Measurements from ENCODE around the gene PRAMEF9. TPM values are rescaled to one million over a fixed set of nuclear protein-coding genes. Genes with fewer than 3 reads are reported as not detected.
"Not testable (repeated sequence)": the region's sequence is repeated elsewhere in the genome, so short reads cannot be mapped to it uniquely, and the experiment has no call there.

PRAMEF9 gene
- not detected for total RNA-seq

GRCh38 chr1:13171548-13171947, at the start of gene PRAMEF9:
Gene PRAMEF9, plus strand, starts transcription at chr1:13171848. Its CDS starts 3,433 bp downstream, at chr1:13175281.
- CTCF ChIA-PET, POLR2A ChIA-PET: not testable (repeated sequence)

- CTCF ChIA-PET, POLR2A ChIA-PET: not testable (repeated sequence)
Observed at GRCh38 chr1:13155909-13156308, 15.7 kb upstream of the PRAMEF9 start, which contains the start of gene PRAMEF26. Gene PRAMEF26, minus strand, starts transcription at chr1:13156009. Its CDS starts 2,914 bp downstream, at chr1:13153095.

DNA sequence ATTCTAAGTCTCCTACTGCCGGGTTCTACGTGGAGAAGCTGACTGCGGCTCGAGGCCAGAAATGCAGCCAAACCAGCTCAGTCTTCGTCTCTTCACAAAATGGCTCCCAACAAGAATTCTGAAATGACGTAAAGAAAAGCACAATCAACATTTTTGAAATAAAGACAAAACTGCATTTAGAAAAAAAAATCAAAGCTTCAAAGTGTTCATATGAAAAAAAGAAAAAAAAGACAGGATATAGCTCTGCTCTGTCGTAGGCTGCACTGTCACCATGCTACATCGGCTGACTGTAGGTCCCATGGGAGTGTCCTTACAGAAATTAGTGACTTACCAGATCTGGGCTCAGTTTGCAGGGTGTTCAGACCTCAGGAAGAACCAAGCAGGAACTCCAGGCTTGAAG, 6.1 kb upstream of the PRAMEF9 start, which contains the start of gene HNRNPCL4:
Gene HNRNPCL4 (minus strand): TSS at position 101 of the 400 bp plus-strand sequence. CDS start 164 bp downstream, outside the sequence.
- CTCF ChIA-PET, POLR2A ChIA-PET: not testable (repeated sequence)

DNA sequence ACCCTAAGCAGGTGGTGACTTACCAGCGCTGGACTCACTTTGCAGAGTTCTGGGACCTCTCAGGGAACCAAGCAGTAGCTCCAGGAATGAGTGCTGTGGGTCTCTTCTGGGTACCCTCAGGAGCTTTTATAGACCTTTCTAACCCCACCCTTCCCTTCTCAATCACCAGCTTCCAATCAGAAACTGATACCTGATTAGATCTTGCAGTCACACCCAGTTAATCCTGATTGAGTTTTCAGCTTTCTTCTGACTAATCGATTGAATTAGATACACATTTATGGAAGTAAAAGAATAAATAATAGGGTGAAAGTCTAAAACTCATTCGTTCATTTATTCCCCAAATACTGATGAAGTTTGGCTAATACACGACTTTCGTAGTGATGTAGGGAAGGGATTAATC, 29.7 kb downstream of the PRAMEF9 start, which contains the start of gene PRAMEF13:
Gene PRAMEF13 (minus strand): TSS at position 101 of the 400 bp plus-strand sequence. CDS start 1,820 bp downstream, outside the sequence.
- CTCF ChIA-PET, POLR2A ChIA-PET: not testable (repeated sequence)

DNA sequence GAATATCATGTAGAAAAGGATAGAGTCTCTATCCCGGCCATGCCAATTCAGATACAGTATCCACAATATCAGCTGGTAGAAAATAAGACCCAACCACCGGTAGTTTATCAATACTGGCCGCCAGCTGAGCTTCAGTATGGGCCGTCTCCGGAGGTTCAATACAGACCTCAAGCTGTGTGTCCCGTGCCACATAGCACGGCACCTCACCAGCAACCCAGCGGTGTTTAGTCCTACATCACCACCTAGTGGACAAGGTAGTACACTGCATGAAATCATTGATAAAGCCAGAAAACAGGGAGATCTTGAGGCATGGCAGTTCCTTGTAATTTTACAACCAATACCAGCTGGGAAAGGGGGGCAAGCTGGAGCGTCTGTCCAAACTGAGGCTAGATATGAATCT, 37.1 kb downstream of the PRAMEF9 start:
- CTCF ChIA-PET, POLR2A ChIA-PET: not testable (repeated sequence)

GRCh38 chr1:13216619-13217018, 45.0 kb downstream of the PRAMEF9 start:
- POLR2A ChIA-PET, CTCF ChIA-PET: not testable (repeated sequence)

GRCh38 chr1:13219203-13219602, 47.6 kb downstream of the PRAMEF9 start:
- POLR2A ChIA-PET, CTCF ChIA-PET: not testable (repeated sequence)

DNA sequence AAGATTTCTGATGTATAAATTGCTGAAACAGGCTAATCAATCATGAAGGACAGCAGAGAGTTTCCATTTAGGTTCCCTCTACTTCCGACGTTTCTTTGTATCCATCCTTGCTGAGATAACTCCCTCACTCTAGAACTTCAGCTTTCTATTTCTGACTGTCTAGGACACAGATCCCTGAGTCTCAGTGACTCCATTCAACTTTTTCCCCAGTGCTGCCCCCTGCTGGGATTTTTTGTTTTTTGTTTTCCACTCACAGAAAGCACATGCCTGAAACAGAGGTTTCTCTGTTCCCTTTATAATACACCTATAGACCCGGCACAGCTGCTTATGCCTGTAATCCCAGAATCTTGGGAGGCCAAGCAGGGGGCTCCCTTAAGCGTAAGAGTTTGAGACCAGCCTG, 51.1 kb downstream of the PRAMEF9 start:
- CTCF ChIA-PET, result not testable (repeated sequence)

GRCh38 chr1:13224480-13225060, 52.9 kb downstream of the PRAMEF9 start:
- ChIA-PET POLR2A (no interaction called here), CTCF (no interaction called here)

More for the DNA sequence above, 51.1 kb downstream of the PRAMEF9 start:
- POLR2A ChIA-PET, result not testable (repeated sequence)

DNA sequence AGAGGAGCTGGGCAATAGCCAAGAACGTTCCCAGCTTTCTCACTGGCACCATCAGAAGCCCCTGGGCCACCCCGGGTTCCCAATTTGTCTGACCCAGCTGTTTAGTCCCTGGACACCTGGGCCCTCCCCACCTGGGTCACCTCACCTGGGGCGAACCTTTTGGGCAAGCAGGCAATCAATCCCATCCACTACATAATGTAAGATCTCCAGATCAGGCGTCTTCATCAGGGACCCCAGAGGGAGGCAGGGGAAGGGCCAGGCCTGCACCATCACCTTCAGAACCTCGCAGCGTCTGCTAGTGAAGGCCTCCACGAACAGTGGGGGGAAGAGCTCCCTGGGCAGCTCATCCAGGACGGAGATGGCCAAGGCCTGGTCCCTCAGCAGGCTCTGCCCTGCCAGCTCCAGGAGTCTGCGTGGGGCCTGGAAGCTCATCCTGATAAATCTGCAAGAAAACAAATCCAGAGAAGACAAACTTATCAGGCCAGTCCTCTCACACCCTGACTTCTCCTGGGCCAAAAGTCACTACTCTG, 54.1 kb downstream of the PRAMEF9 start, which contains the start of gene PRAMEF18:
Gene PRAMEF18 (minus strand): TSS at position 480 of the 530 bp plus-strand sequence. CDS start 48 bp downstream, at position 432.
- POLR2A ChIA-PET, CTCF ChIA-PET: not testable (repeated sequence)

- POLR2A ChIA-PET, result not testable (repeated sequence)
- CTCF ChIA-PET, result interaction anchor here (0.6 to 0.7 kb wide), 2 partner anchors 188 to 918 kb away, joined by 4 to 5 read pairs; no protein-coding TSS in a partner anchor
Observed at GRCh38 chr1:13227271-13228055, 55.8 kb downstream of the PRAMEF9 start.

- CTCF ChIA-PET, result interaction anchor here (0.6 kb wide), 1 partner anchor 589 kb away, joined by 3 read pairs; no protein-coding TSS in a partner anchor
Observed at GRCh38 chr1:13228343-13228781, 56.7 kb downstream of the PRAMEF9 start.

More at GRCh38 chr1:13228343-13228781, 56.7 kb downstream of the PRAMEF9 start:
- POLR2A ChIA-PET, result no interaction called here

Other genes with a start within 250 kb of the PRAMEF9 start
- not detected for gene PRAMEF6, start 224.3 kb upstream of the PRAMEF9 start, total RNA-seq
- gene PRAMEF27, start 115.3 kb upstream of the PRAMEF9 start, total RNA-seq, result not detected
- not detected for gene HNRNPCL3, start 111.1 kb upstream of the PRAMEF9 start, total RNA-seq
- gene PRAMEF25, start 101.1 kb upstream of the PRAMEF9 start, total RNA-seq, result not detected
- gene HNRNPCL2, start 55.0 kb upstream of the PRAMEF9 start, total RNA-seq, result not detected
- not detected for gene PRAMEF26, start 15.8 kb upstream of the PRAMEF9 start, total RNA-seq
- not detected for gene HNRNPCL4, start 6.2 kb upstream of the PRAMEF9 start, total RNA-seq
- not detected for gene PRAMEF13, start 29.6 kb downstream of the PRAMEF9 start, total RNA-seq
- not detected for gene PRAMEF18, start 54.3 kb downstream of the PRAMEF9 start, total RNA-seq
- gene PRAMEF5, start 82.3 kb downstream of the PRAMEF9 start, total RNA-seq, result not detected
- not detected for gene PRAMEF8, start 113.3 kb downstream of the PRAMEF9 start, total RNA-seq
- gene PRAMEF33, start 131.7 kb downstream of the PRAMEF9 start, total RNA-seq, result not detected
- not detected for gene PRAMEF15, start 143.7 kb downstream of the PRAMEF9 start, total RNA-seq
- not detected for gene PRAMEF14, start 175.3 kb downstream of the PRAMEF9 start, total RNA-seq
- gene PRAMEF19, start 200.1 kb downstream of the PRAMEF9 start, total RNA-seq, result not detected
- not detected for gene PRAMEF17, start 217.8 kb downstream of the PRAMEF9 start, total RNA-seq
- not detected for gene PRAMEF20, start 238.6 kb downstream of the PRAMEF9 start, total RNA-seq

All from activated CD8-positive, alpha-beta memory T cell treated with anti-CD3 and anti-CD28 coated beads for 36 hours (primary cell).